NOMO-1 (cell line): ENCODE results near the gene PRM1.

Experiments
- DNase-seq, 2 experiments: peaks; one replicate each; lab custom pipeline; 2025; ENCODE audit not compliant: unreplicated experiment in 2 of 2; lab: John Stamatoyannopoulos, UW

The PRM1 gene

DNA sequence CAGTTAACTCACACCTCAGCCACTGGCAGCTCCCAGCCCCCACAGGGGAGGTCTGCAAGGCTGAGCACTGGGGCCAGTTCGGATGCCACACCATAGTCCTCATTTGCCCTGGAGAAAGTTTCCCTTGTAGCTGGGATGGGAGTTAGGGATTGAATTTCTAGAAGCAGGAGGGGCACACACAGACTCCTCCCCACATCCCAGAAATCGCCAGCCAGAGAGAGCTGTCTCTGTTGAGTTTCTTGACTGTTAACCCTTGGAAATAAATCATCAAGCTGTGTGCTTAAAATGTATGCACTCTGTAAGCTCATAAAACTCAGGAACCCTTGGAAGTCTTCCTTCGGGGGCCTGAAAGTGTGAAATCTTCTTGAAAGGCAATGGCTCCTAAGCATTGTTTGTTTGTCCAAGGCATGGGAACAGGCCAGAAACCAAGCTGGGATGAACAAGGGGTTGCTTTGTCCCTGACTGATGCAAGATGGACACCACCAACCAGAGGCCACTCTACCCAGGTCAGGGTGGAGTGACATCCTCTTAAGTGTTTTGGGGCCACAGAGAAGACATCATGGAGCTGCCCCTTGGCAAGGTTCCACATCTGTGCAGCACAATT is 7.3 kb downstream of the PRM1 start:
- no peak for DNase-seq

DNA sequence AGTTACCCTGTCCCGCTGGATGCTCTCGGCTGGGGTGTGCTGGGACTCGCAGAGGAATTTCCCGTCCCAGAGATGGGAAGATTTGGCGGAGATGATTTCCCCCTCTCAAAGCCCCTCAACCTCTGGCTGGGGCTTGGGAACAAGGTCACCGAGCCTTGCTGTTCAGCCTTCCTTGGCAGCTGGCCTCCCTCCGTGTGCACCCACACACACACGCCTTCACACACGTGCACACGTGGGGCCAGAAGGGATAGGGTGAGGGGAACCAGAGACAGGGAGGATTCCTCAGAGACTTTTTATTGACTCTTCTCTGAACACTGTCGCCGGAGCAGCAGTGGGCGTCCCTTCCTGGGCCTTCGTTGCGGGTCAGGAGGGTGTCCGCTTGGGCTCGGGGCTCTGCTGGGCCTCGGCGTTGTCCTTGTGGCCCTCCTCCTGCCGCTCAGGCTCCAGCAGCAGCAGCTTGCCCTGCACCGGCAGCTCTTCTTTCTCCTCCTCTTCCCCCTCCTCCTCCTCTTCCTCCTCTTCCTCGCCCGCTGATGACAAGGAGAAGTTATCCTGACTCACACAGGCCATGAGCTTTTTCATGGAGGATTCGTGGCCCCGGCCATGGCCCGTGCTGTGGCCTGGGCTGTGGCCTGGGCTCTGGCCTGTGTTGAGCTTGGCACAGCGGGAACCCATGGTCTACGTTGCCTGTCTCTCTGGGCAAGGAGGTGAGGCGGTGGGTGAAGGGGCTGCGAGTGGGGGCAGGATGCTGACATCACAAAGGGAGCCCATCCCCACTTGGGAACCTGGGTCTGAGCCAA is 8.0 kb downstream of the PRM1 start, which contains the start of gene PRM3:
TSS of gene PRM3 (minus strand) at position 709 of the 800 bp plus-strand sequence. CDS start at position 675, 34 bp downstream.
- no peak for DNase-seq

DNA sequence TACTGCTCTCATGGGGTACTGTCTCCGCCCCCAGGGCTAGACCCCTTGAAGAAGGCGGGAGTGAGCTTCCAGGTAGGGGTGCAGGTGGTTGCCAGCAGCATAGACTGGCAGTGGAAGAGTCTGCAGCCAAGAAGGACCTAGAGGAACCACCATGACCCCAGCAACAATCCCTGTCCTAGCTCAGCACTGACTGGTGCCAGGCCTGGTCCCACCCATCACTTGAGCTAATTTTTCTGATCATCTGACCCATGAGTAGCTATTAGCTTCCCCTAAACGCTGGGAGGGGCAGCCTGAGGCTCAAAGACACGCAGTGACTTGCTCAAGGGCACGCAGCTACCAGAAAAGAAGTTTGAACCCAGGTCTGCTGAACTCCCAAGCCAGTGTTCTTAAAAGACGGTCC is 8.6 kb downstream of the PRM1 start:
- DNase-seq, result no peak

DNA sequence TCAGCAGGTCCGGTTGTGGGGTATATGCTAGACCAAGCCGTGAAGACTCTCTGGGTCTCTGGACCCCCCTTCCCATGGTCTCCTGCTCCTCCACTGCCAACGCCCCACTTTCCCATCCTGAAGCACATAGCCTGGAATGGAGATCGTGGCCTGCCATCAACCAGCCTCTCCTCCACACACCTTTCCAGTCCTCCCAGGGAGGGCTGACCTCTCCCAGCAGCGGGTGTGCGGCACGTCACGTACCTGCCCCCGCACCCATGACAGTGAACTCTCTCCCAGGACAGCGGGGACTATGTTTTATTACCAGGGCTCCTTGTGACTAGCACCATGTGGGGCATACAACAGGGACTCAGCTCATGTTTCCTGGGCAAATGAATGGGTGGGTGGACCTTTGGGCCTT is 9.5 kb downstream of the PRM1 start:
- no peak for DNase-seq

DNA sequence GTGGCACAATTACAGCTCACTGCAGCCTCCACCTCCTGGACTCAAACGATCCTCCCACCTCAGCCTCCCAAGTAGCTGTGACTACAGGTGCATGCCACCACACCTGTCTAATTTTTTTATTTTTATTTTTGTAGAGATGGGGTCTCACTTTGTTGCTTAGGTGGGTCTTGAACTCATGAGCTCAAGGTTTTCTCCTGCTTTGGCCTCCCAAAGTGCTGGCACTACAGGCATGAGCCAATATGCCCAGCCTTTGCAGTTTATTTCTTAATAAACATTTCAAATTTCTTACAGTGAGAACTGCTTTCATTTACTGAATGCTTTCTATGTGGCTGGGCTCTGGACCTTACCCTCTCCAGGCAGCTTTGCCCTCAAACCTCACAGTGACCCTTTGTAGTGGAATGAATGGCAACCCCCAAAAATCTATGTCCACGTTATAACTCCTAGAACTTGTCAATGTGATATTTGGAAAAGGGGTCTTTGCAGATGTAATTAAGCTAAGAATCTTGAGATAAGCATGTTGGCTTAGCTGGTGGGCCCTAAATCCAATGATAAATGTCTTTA is 10.4 kb downstream of the PRM1 start:
- DNase-seq, result no peak

DNA sequence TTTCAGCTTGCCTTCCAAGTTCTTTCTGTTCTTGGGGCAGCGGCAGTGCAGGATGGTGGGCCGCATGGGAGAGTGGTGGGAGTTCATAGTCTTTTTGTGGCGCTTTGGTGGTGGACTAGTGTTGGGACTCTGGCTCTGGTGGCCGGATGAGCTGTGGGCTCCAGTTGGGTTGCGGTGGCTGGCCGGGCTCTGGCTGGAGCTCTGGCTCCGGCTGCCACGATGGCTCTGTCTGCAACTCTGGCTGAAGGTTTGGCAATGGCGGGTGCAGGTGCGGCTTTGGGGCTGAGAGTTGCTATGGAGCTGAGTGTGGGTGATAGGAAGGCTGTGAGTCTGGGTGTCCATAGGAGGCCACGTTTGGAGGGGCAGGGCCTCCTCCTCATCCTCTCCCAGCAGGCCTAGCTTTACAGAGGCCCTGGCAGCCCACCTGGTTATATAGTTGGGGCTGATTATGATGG is 12.2 kb downstream of the PRM1 start, which contains the start of gene TNP2:
TSS of gene TNP2 (minus strand) at position 405 of the 455 bp plus-strand sequence. CDS start at position 342, 63 bp downstream.
- DNase-seq, result no peak

DNA sequence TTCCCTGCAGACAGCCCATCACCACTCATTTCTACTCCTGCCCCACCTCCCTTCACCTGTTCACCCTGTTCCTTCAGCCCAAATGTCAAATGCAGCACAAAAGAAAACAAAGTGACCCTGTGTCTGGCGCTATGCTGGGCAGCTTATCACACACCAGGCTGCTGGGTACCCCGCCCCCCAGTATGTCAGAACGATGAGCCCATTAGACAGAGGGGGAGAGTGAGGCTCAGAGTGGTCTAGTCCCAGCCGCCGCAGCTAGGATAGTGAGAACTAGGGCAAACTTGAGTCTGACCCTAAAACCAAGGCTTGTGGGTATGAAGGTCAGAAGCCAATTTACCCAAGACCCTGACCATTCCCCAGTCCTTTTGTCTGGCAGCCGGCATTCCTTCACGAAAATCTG is 16.0 kb downstream of the PRM1 start:
- no peak for DNase-seq

DNA sequence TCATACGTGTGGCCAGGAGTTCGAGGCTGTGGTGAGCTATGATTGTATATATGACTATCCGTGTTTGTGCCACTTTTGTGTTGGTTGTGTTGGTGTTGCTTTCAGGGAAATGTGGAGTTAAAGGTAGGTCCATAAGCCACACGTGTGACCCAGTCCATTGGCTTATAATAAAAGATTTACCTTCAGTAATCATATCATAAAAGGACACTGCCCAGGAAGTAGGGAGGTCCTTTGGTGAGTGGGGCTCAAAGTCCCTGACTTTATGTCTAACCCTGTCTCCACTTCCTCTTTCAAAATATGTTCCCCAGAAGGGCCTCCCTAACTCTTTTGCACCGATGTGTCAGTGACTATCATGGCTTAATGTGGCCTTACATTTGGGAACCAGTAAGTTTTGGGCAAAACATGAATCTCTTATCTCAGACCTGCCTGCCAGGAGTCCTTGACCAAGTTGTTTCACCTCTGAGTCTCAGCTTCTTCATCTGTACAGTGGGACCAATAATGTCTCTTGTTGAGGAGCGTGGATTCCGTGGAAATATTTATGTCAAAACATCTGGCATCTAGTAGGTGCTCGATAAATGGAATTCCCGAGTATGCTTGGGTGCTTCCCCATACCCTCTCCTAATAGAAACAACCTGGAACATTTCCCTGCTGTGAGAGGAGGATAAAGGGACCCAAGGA is 16.8 kb downstream of the PRM1 start:
- peak; percentile 68 to 91 for DNase-seq

DNA sequence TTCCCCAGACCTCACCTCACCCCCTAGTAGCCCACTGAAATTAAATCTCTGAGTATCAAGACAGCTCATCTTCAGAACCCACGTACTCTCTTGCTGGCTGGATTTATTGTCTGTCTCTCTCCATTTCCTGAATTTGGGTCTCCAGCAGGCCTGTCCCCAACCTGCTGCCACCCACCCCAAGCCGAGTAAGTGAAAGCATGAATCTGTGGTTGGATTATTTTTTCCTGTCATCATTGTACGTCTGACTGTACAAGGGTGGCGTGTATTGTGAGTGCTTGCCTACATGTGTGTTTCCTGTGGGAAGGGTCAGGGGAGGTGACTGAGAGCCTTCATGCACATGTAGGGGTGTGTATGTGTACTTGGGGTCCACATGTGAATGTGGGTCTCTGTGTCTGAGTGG is 17.4 kb downstream of the PRM1 start:
- DNase-seq, result no peak

DNA sequence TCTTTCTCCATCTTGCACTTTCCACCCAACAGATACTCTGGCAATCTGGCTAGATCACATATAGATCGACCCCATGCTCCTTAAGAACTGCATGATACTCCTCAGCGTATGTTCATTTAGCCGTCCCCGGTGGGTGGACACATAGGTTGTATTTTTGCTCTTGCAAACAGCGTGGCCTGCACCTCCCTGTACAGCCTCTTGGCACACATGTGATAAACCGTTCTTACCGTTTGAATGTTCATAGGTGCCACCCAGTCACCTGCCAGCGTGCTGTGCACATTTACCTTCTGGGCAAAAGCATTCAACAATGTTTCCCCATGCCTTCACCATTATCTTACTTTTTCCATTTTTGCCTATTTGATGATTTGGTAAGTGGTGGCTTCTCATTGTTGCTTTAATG is 18.2 kb downstream of the PRM1 start:
- no peak for DNase-seq

DNA sequence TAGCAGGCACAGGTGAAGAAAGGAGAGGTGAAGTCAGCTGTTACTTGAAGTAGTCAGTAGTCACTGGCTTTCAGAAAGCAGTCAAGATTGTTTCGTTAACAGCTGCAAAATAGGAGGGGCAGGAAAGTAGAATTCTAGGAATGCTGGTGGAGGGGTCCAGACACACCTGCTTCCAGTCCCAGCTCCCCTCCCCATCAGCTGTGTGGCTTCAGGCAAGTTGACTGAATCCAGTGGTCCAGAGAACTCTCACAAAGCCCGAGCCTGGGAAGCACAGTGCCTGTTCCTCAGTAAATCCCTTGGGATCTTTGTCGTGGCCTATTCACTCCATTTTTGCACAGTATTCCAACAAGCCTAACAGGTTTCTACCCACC is 20.5 kb downstream of the PRM1 start:
- no peak for DNase-seq

DNA sequence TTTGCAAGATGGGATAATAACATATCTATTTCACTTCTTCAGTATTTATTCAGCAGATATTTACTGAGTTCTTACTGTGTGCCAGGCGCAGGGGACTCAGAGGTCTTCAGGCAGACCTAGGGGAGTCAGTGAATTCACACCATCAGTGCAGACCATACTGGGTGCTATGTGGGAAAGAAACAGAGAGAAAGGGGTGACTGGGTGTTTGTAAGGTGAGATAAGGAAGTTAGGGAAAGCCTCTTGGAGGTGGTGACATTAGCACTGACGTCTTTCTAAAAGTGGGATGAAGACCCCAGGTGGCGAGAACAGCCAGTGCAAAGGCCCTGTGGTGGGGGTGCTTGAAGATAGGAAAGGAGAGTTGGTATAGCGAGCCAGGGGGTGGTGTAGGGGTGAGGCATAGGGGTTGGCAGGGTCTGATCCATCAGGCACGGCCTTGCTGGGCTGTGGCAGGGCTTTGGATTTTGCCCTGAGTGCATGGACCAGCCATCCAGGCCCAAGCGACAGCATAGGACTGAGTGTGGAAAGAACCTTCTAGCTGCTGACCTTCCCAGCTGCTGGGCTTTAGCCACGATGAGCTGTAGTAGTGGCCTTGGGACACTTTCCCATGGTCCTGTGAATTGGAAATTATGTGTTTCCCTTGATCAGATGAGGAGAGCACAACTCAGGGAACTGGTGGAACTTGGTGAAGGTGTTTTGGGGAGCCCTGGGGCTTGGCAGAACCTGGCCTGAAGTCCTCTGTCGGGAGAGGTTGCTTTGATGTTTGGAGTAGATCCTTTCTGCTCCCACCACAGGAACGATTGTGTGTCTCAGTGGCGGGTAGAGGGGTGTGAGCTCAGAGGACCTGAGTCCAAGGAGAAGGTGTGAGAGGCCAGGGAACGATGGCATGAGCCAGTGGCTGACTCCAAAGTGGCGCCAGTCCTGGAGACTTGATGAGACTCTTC is 21.2 kb downstream of the PRM1 start:
- no peak for DNase-seq

DNA sequence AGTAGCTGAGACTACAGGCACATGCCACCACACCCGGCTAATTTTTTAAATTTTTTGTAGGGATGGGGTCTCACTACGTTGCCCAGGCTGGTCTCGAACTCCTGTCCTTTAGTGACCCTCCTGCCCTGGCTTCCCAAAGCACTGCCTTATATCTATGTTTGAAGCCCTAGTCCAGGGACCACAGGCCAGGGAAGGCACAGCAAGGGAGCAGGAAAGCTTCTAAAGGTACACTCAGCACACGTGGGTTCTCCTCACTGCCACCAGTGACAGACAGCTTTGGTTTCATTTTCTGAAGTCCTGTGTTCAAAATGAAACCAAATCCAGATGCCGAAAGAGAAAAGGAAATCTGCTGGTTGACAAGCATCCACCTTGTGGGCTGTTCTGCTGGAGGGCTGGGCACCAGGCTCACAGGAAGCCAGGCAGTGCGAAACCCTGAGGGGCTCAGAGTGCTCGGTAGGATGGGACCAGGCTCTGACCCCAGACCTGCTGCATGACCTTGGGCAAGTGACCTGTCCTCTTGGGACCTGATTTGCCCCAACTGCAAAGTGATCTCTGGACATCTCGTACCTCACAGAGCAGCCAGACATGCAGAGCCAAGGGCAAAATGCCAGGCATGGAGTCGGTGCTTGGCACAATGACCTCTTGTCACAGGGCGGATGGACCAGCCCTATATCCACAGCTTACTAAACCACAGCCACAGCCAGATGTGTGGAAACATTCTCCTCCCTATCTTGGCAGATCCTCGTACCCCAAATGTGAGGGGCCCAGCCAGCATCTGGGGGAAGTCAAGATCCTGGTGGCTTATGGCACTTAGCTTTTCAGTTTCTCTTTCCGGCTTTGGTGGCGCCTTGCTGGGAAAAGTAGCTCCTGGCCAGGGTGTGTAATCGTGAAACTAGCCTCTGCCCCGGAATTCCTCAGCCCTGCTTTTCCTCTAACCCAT is 22.3 kb downstream of the PRM1 start:
- peak in 1 of 2 experiments; percentile 22 for DNase-seq

DNA sequence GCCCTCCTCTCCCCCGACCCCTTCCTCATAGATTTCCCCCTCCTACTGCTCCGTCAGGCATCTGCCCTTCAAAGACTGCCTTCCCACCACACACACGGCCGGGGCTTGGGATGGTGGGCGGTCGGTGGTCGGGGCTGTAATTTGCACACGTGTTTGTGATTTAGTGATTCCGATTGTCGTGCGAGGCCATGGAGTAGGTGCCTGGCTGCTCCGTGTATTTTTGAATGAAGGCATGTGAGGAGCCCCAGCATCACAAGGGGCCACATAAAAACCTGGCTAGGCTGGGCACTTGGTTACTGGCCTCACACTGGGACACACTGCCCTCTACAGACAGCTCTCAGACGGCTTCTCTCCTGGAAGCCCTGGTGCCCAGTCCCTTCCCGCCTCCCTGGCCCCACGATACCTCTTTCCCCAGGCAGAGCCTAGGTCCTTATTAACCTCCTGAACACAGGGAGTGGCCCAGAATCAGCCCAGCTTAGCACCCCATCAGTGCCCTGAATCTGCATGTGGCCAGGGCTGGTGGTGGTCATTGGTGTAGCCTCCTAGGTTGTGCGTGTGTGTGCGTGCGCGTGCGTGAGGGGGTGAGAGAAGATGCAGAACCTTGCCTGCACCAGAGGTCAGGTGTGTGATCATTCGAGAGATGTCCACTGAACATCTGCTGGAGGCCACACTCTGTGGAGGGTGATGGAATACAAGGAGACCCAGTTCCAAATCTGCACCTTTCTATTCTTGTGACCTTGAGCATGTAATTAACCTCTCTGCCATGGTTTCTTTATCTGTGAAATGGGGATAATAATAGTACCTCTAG is 23.8 kb downstream of the PRM1 start:
- DNase-seq, result peak; percentile 73 to 81

DNA sequence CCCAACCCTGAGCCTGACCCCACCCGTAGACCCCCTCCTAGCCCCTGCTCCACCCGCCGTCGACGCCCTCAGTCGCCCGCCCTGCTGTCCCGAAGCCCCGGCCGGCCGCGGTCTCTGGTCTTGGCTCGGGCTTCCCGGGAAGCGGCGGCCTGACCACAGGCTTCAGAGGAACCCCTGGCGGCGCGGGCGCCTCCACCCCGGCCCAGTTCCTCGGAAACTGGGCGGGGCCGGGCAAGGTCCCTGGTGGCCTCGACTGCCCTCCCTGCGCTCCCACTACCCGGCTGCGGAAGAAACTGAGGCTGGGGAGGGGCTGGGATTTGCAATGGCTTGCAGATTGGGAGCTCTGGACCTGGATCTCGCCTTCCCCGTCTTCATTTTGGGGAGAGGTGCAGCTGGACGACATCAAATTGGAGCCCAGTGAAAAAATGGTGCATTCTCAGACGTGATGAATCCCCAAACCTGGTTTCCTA is 24.4 kb downstream of the PRM1 start:
- no peak for DNase-seq

DNA sequence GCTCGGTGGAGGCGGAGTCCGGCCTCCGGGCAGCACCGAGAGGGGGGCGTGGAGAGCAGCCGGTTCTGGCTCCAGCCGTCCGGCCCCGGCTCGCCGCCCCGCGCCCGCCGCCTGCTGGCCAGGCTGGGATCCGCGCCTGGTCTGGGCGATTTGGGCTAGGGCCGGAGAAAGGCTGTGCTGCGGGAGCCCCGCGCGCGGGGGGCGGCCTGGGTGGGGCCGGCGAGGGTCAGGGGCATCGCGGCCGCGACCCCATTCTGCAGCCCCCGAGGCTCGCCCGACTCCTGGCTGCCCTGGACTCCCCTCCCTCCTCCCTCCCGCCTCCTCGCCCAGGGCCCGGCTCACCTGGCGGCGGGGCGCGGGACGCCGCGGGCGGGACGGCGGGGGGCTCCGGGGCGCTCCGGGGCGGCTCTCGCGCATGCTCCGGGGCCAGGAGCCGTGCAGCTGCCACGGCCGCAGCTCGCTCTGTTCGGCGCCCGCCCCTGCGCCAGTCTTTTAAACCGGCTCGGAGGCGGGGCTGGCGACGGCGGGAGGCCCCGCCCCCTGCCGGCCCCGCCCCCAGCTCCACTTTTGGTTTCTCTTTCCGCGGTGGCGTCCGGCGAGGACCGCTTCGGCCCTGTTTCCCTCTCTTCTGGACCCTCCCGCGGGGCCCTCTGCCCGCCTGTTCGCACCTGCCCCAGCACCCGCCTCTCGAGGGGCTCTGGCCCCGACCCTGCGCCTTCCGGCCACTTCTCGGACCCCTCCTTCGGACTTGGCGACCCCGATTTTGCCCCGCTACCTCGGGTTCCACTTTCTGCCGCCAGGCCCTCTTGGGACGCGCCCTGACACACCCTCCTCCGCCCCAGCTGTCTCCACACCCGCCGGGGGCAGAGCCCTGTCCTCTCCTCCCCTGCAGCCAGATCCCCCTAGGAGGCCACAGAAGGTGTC is 25.1 kb downstream of the PRM1 start, which contains the start of gene SOCS1:
TSS of gene SOCS1 (minus strand) at position 468 of the 924 bp plus-strand sequence. CDS start 726 bp downstream, outside the sequence.
- peak; percentile 78 to 88 for DNase-seq
